DND-41 (cell line): ENCODE data around the gene TBCK.

Experiments
- CTCF ChIP-seq: IDR thresholded peaks from 2 replicates; pipeline ENCODE4 v1.5.1; 2012; ENCODE audit warnings: borderline replicate concordance, low read length, moderate library complexity, mild to moderate bottlenecking; ENCODE audit not compliant: poor library complexity, severe bottlenecking; ENCODE audit errors: extremely low read depth
- EZH2 ChIP-seq: IDR thresholded peaks from 3 replicates; pipeline ENCODE4 v1.6.1; 2012; ENCODE audit warnings: borderline replicate concordance, low read depth, mild to moderate bottlenecking, moderate library complexity, low read length, inconsistent platforms; ENCODE audit not compliant: severe bottlenecking

- TF ChIP-seq CTCF, result no peak
- no peak for TF ChIP-seq EZH2
These were observed 317.6 kb downstream of the TBCK start for GRCh38 chr4:105998171-105999063.
